ENCODE measurements around the gene SMNDC1. TPM values are rescaled to one million over a fixed set of nuclear protein-coding genes. Genes with fewer than 3 reads are reported as not detected.
A peak's percentile ranks its signal among the peaks of the same experiment; 100 is the strongest.
"Not testable (repeated sequence)": the region's sequence is repeated elsewhere in the genome, so short reads cannot be mapped to it uniquely, and the experiment has no call there.

SMNDC1 gene
- total RNA-seq, 1 experiment from 2014 or later, result 6.8 TPM

GRCh38 chr10:110284262-110284661 is 20.5 kb downstream of the SMNDC1 start:
- DNase-seq (ENCODE audit: low spot score), result no peak

GRCh38 chr10:110279407-110279986 is 25.2 kb downstream of the SMNDC1 start:
- DNase-seq (ENCODE audit: low spot score), result peak; percentile 84

GRCh38 chr10:110278562-110279406 is 25.9 kb downstream of the SMNDC1 start:
- DNase-seq (ENCODE audit: low spot score), result no peak

DNA sequence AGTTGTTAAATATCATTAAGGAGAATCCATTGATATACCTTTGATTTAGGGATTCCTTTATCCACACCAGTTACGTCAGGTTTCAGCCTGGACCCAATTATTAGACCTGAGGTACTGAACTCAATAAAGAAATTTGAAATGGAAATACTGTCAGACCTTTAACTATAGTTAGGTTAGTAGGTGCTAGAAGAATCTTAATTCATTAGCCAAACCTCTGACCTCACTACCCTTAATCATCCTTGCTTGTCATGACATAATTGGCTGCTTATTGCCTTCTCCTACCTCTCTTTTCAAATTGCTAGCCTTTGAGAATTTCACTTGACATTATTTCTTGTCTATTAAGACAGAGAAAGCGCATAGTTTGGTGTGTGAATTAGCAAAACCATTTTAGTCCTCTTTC is 27.1 kb downstream of the SMNDC1 start:
- no peak for DNase-seq (ENCODE audit: low spot score)

- DNase-seq (ENCODE audit: low spot score), result no peak
These were observed 28.1 kb downstream of the SMNDC1 start for GRCh38 chr10:110276603-110277002.

DNA sequence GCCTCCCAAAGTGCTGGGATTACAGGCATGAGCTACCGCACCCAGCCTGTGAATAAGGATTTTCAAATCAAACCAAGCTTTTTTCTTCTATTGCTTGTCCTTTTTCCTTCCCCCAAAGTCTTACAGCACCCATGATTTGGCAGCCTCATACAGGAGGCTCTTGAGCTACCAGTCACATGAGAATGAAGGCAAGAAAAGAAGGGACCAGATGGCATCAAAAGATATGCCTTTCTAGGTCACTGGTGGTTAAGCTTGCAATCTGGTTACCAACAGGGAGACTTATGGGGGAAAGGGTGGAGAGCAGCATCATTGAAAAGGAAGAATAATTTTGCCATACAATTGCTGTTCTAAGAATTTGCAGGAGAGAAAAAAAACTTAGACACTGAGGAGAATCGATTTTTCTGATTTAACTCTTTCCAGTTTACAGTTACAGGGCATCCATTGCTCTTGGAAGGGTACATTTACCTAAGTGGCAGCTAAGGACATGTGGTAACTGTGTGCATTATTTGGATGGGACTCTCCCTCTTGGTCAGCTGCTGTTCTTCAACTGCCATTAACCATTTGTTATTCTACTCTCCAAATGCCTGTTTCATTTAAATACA is 29.5 kb downstream of the SMNDC1 start:
- no peak for DNase-seq (ENCODE audit: low spot score)

- DNase-seq (ENCODE audit: low spot score), result no peak
These were observed 30.1 kb downstream of the SMNDC1 start for GRCh38 chr10:110274647-110275046.

DNA sequence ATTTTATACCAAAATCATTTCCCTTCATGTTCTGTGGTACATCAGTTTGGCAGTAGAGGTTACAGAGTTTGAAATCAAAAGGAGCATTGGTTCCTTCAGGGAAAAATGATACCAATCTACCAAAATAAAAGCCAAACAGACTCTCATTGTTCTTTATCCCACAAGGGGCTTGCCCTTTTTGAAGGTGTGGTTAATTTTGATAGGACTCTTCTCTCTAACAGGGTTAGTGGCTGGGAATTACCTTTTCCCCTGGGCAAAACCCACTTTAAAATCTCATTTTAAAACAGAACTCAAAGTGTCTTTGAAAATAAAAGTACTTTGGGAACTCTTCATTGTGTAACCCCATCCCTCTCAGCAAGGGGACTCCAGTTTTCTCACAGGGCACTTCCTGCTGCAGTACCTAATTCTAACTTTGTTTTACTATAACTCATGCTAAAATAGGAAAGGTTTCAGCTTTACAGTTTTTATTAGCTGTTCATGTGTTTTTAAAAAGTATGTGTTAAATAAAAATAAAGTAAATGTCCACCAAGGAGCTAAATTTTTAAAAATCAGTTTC is 30.6 kb downstream of the SMNDC1 start:
- no peak for DNase-seq (ENCODE audit: low spot score)

- no peak for DNase-seq (ENCODE audit: low spot score)
These were observed 31.2 kb downstream of the SMNDC1 start for GRCh38 chr10:110273474-110273873.

DNA sequence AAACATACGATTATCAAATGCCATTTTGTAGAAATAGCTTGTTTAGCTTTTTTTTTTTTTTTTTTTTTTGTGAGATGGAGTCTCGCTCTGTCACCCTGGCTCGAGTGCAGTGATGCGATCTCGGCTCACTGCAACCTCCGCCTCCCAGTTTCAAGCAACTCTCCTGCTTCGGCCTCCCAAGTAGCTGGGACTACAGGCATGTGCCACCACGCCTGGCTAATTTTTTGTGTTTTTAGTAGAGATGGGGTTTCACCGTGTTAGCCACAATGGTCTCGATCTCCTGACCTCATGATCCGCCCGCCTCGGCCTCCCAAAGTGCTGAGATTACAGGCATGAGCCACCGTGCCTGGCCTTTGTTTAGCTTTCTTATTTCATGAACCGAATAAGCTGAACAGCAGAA is 31.7 kb downstream of the SMNDC1 start:
- DNase-seq (ENCODE audit: low spot score), result not testable (repeated sequence)

DNA sequence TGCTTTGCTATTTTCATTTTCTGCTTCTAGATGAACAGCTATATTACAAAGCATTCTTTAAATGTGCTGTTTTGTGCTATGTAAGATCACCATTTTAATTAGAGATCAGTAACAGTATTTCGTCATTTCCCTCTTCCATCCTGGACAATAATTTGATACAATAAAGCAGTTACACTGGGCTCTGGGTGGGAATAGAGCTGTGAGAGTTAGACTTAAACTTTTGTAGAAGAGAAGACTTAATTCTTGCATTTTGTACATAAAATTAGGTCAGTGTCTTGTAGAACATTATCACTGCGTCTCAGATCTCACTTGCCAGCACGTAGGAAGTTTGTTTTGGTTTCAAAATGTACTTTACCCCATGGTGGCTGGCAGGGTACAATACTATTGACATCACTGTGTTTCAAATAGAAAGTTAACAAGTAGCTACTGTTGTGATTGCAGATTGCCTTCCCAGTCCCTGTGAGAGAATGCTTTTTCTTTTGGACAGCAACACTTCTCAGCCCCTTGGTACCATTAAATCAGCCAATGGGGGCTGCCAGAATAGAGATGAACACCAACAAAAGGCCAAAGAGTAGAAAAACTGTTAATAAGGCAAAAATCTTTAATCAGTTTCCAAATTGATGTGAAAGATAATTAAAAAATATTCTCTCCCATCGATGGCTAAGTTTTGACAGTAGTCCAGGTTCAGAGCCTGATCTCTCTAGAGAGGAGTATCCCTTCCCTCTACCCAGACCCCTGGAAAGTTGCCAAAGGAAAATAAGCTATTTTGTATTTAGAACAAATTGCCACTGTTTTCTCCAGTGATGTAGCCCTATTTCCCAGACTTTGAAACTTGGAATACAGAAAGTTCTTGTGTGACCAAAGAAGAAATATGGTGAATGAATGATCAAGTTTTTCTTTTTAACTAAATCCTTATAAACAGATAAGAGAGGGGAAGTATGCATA is 35.1 kb downstream of the SMNDC1 start:
- DNase-seq (ENCODE audit: low spot score), result no peak

GRCh38 chr10:110268971-110269370 is 35.7 kb downstream of the SMNDC1 start:
- DNase-seq (ENCODE audit: low spot score), result no peak

- no peak for DNase-seq (ENCODE audit: low spot score)
These were observed 36.3 kb downstream of the SMNDC1 start for GRCh38 chr10:110268442-110268841.

GRCh38 chr10:110267276-110267675 is 37.4 kb downstream of the SMNDC1 start:
- no peak for DNase-seq (ENCODE audit: low spot score)

DNA sequence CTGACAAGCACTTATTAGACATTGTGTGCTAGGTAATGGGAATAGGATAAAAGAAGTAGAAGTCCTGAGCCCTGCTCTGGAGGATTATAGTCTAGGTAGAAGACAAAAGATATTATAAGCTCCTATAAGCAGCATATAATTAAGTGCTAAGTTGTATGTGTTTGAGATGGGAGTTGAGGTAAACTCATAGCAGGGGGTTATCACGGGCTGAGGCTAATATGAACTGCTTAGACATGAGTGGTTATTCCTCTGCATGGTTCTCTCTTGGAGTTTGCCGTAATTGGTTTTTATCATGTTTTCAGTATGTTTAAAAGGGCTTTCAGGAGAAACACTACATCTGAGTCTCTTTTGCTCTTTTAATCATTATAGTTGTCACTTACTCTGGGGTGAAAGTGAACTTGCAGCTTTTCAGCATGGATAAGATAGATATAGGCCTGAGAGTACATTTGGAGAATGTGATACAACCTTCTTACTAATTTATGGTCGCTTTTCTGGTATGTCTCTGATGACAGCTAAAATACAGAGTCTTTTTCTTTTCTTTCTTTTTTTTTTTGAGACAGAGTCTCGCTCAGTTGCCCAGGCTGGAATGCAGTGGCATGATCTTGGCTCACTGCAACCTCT is 39.0 kb downstream of the SMNDC1 start:
- DNase-seq (ENCODE audit: low spot score), result no peak

DNA sequence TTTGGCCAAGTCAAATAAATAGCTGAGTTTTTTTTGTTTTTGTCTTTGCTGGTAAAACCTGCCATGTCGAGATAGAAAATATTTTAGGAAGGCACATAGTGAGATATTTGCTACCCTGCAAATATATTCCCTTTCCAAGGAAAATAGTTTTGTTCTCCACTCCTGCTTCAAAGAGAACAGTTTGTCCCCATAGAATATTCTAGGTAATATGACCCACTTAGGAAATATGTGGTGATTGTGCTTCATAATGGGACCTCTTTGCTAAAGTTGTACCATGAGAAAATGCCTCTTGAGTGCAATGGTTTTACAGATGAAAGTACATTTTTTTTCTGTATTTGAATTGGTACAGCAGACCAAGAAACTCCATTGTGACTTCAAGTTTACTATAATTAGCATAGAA is 41.6 kb downstream of the SMNDC1 start:
- no peak for DNase-seq (ENCODE audit: low spot score)

GRCh38 chr10:110260746-110261477 is 43.8 kb downstream of the SMNDC1 start:
- no peak for DNase-seq (ENCODE audit: low spot score)

DNA sequence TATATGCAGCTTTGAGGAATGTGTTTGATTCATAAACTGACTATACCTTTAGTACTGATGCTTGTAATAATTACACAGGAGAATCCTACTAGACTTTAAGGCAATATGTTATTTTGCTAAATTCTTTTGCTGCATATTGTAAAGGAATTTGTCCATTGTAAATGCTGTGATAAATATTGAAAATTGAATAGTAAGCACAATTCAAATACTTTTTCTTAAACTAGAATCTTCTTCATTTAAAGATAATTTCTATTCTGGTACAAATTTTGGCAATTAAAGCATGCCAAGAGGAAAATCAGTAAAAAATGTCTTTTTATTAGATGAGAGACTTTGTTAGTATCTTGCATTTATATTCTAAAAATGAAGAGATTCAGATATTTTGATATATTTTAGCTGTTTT is 45.4 kb downstream of the SMNDC1 start:
- DNase-seq (ENCODE audit: low spot score), result no peak

DNA sequence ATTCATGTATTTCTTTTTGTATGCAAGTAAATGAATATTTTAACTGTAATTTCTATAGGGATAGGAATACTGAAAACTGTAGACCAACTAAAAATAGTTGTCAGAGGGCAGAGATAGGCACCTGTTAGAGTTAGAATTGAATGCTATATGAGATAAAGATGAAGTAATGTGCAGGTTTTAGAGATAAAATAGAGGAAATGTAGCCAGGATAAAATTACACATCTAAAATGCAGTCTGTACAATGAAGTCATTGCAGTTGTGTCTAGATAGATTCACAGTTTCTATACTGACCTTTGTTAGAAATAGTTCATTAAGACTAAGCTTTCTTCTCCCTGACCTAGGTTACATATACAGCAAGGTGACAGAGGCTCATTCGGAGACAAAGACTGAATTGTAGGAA is 46.2 kb downstream of the SMNDC1 start:
- no peak for DNase-seq (ENCODE audit: low spot score)

DNA sequence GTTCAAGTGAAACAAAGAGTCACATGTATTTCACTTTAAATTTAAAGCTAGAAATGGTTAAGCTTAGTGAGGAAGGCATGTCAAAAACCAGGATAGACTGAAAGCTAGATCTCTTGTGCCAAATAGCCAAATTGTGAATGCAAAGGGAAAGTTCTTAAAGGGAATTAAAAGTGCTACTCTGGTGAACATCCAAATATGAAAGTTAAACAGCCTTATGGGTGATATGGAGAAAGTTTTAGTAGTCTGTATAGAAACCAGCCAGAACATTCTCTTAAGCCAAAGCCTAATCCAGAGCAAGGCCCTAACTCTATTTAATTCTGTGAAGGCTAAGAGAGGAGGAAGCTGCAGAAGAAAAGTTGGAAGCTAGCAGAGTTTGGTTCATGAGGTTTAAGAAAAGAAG is 50.3 kb downstream of the SMNDC1 start:
- no peak for DNase-seq (ENCODE audit: low spot score)
